ENCODE data around the gene ZNF24.

ZNF24 gene

DNA sequence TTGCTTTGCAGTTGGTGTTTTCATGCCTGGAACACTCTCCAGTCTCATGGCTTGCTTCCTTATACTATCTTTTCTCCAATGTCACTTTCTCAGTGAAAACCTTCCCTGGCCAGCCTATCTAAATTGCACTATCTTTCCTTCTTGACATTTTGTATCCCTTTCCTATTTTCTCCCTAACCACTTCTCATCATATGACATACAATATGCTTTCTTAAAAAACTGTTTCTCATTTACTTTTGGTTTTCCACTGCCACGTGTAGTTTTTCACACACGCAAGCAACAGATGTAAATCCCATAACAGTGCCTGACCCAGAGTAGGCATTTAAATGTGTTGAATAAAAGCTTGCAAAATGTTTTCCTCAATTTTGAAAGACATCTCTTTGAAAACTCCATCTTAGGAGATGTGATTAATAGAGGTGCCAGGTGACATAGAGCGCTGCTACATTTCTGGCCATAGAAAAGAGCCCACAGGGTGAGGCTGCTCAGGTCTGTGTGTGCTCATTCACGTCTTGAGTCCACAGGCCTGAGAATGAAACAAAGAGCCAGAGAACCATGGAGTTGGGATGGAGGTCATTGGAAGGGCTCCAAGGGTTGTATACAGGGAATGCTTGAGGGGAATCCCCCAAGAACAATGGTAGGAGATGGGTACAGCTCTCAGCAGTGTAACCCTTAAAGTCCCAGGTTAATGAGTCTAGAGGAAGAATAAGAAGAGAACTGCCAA, 12.7 kb downstream of the ZNF24 start:
- DNase-seq (ENCODE audit: low read depth): peak; percentile 71
- TF ChIP-seq, protein P1, sequence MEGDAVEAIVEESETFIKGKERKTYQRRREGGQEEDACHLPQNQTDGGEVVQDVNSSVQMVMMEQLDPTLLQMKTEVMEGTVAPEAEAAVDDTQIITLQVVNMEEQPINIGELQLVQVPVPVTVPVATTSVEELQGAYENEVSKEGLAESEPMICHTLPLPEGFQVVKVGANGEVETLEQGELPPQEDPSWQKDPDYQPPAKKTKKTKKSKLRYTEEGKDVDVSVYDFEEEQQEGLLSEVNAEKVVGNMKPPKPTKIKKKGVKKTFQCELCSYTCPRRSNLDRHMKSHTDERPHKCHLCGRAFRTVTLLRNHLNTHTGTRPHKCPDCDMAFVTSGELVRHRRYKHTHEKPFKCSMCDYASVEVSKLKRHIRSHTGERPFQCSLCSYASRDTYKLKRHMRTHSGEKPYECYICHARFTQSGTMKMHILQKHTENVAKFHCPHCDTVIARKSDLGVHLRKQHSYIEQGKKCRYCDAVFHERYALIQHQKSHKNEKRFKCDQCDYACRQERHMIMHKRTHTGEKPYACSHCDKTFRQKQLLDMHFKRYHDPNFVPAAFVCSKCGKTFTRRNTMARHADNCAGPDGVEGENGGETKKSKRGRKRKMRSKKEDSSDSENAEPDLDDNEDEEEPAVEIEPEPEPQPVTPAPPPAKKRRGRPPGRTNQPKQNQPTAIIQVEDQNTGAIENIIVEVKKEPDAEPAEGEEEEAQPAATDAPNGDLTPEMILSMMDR (IDR thresholded peaks at IDR 0.05; ENCODE audit: low read length, missing control alignments): no peak
- no peak overlapping the region for H3K4me3 ChIP-seq (replicated peaks; ENCODE audit: low read depth, low read length)

DNA sequence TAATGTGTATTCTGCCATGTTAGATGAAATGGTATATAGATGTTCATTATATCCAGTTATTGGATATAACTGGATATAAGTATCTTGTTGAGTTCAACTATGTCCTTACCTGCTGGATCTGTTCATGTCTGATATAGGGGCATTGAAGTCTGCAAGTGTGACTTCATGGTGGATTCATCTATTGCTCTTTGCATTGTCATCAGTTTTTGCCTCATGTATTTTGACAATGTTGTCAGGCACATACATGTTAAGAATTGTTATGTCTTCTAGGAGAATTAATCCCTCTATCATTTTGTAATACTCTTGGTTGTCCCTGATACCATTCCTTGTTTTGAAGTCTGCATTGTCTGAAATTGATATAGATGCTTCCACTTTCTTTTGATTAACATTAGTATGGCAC, 15.4 kb downstream of the ZNF24 start:
- TF ChIP-seq, protein P1 (IDR thresholded peaks at IDR 0.05; ENCODE audit: low read length, missing control alignments): no peak
- no peak overlapping the region for H3K4me3 ChIP-seq (replicated peaks; ENCODE audit: low read depth, low read length)
- DNase-seq (ENCODE audit: low read depth): no peak

DNA sequence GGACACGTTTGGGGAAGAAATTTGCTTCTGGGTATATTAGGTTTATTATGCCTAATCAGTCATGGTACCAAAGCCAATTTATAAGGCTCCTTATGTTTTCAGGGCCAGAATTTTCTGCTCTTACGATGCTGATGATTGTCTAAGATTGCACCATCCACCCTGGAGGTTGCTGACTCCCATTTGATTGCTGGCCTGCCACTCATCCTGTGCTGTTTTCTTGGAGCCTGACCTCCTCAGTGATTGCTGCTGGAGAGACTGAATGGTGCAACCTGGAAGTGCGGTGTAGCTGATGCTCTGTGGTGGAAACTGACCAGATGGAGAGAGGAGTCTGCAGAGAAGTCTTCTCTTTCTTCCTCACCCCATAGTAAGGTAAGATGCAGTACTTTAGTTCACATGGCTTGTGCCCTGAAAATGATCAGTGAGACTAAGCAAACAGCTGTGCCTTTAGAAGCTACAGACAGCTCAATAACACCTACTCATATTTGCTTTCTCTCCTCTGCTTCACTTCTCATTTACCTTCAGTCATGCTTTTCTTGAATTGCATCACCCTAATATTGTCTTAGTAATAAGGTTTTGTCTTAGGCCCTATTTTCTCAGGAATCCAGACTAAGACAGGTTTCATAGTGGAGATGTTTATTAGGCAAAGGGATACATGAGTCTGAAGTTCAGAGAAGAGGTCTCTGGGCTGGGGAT, 17.4 kb downstream of the ZNF24 start:
- no peak for DNase-seq (ENCODE audit: low read depth)
- no peak overlapping the region for H3K4me3 ChIP-seq (replicated peaks; ENCODE audit: low read depth, low read length)
- TF ChIP-seq, protein P1 (IDR thresholded peaks at IDR 0.05; ENCODE audit: low read length, missing control alignments): no peak

DNA sequence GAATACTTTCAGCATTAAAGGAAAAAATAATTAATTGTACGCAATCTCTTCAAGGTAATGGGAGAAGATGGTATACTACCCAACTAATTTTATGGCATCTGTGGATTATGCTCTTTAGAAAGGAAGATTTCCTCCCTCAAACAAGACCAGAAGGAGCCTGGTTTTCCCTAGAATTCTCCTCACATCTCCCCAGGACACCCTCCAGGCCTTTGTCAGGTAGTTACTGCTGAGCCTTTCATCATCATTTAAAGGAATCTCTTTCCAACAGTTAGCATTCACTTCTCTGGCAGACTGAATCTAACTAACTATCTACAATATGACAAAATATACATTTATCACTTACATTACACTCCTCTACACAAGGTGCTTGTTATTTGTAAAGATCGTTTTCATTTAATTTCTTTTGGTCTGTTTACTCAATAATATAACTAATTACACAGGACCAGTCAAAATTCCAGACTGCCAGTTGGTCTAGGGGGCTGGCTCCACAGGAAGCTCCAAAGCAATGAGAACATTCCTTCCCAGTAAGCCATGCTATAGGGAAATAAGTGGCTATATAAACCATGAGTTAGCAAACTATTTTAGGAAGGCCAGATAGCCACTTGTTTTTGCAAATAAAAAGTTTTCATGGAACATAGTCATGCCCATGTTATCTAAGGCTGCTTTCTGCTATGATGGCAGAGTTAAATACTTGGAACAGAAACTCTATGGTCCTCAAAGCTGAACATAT, 19.1 kb downstream of the ZNF24 start:
- no peak overlapping the region for H3K4me3 ChIP-seq (replicated peaks; ENCODE audit: low read depth, low read length)
- peak; percentile 23 for DNase-seq (ENCODE audit: low read depth)
- TF ChIP-seq, protein P1 (IDR thresholded peaks at IDR 0.05; ENCODE audit: low read length, missing control alignments): no peak

DNA sequence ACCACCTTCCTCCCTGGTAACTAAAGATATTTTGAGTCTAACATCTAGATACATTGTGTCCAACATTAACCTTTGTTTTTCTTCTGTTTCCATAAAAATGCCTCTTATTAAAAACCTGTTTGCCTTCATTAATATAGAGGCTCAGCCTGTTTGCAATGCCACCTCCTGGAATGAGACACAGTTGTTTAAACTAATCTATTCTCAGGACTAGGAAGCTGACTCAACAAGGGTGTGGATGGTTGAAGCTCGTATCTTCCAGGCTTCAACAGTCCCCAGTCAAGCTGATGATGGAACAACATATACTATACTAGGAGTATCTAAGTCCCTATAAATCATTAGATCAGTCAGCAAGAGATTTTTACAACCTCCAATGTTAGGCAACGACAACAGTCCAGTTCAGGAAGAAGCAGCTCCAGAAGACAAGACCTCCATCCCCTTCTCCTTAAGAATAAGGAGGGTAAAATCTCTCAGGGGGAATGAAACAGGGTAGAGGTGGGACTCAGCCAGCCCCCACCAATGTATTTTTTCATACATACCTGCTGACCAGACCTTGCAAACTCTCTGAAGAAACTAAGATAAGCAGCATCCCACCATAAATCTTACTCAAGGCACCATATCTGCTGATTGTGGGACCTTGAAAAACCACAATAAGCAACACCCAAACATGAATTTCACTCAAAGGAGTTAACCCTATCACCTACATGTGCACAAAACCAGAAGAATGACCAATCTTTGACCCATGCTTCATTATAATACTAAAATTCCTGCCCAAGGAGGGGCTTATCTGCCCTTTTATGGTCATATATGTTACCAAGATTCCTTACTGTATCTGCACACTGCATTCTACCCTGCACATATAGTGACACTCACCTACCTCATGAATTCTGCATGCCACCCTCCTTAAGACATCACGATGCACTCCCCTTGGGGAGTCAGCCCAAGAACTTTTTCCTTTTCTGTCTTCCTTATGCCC, 21.4 kb downstream of the ZNF24 start:
- no peak for DNase-seq (ENCODE audit: low read depth)
- no peak overlapping the region for H3K4me3 ChIP-seq (replicated peaks; ENCODE audit: low read depth, low read length)
- TF ChIP-seq, protein P1 (IDR thresholded peaks at IDR 0.05; ENCODE audit: low read length, missing control alignments): no peak

DNA sequence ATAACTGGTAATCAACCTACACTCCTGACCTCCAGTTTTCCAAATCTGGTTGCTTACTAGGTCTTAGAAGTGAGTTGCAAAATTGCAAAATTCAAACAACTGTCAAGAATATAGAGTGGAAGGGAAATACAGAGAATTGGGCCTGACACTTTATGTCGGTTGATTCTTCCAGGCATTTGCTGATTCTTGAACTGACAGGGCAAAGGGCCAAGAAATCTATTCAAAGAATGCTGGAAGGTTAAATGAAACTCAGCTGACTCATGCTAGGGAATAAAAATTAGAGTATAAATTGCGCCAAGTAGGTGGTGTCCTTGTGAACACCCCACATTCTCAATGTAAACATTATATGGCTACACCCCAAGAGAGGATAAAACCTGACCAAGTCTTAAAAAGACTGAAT, 32.7 kb downstream of the ZNF24 start:
- H3K4me3 ChIP-seq (replicated peaks; ENCODE audit: low read depth, low read length): no peak overlapping the region
- peak; percentile 51 for DNase-seq (ENCODE audit: low read depth)
- TF ChIP-seq, protein P1 (IDR thresholded peaks at IDR 0.05; ENCODE audit: low read length, missing control alignments): no peak

Data from fibroblast of pulmonary artery (primary cell).